ENCODE measurements around the gene ADCY1. TPM values are rescaled to one million over a fixed set of nuclear protein-coding genes. Genes with fewer than 3 reads are reported as not detected.
"Not testable (repeated sequence)": the region's sequence is repeated elsewhere in the genome, so short reads cannot be mapped to it uniquely, and the experiment has no call there.

ADCY1 gene
- total RNA-seq (10 to 100 TPM; 13.7 to 14.1 TPM), polyA plus RNA-seq (ENCODE audit: insufficient read depth, low read depth, low replicate concordance) (6.6 TPM)
- long read RNA-seq, donor 1: 0 reads
- long read RNA-seq, donor 2: 0 reads

DNA sequence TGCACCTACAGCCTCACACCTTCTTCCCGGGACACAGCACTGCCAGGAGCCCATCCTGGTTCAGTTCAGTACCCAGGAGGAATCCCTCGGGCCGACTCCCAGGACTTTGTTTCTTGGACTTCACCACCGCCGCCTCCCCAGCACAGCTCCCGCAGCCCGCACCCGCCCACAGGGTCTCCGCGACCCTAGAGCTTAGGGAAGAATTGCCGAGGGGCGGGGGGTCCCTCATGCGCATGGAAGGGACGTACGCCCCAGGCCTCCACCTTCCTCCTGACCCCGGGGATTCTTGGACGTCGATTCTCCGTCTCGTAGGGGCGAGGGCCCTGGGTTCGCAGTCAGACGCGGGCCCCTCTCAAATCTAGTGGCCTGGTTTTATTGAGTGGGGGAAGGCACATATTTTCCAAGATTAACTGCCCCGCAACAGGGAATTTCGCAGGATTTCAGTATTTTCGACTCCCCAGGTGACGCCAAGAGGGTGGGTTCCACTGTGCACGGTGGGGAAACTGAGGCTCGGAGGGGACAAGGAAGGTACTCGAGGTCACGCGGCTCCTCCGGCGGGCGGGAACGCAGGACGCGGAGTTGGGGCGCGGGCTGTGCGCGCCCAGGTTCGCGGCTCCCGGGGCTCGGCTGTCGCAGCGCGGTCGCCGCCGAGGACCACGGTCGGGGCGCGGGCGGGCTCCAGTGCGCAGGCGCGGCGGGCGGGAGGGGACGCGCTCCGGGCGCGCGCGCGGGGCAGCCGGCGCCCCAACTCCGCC is at the start of gene ADCY1:
ADCY1 (plus strand) TSS at position 708 of the 755 bp plus-strand sequence. CDS start 176 bp downstream, outside the sequence.
- 13 to 38% methylated on average over 17 to 42 of the region's 74 CpGs for WGBS, 2 donors
- TF ChIP-seq POLR2A (IDR thresholded peaks at IDR 0.05) (no peak), CTCF (IDR thresholded peaks at IDR 0.05) (no peak)
- Histone ChIP-seq H3K9me3 (no peaks in the 10 kb centered on the region), H3K27me3 (no peaks in the 10 kb centered on the region), H3K4me3 (peak within 1 kb of the TSS; percentile 45 to 65), H3K4me1 (no peaks in the 10 kb centered on the region), H3K27ac (no peak within 1 kb of the TSS), H3K36me3 (ENCODE audit: low read depth, missing control alignments) (no peaks in the 10 kb centered on the region)
- DNase-seq: no peak
- intact Hi-C loops (cut with DNase I; ENCODE audit: low total_unique reads): no loop called here

- TF ChIP-seq CTCF (IDR thresholded peaks at IDR 0.05): no peak
- no peak for TF ChIP-seq POLR2A (IDR thresholded peaks at IDR 0.05)
Measured at GRCh38 chr7:45524445-45524844, 49.7 kb upstream of the ADCY1 start.

GRCh38 chr7:45525057-45525456 is 49.1 kb upstream of the ADCY1 start:
- Histone ChIP-seq H3K9me3 (no peaks in the 10 kb centered on the region), H3K27me3 (no peaks in the 10 kb centered on the region), H3K4me1 (no peaks in the 10 kb centered on the region), H3K4me3 (no peak overlapping the region), H3K27ac (no peak overlapping the region), H3K36me3 (ENCODE audit: low read depth, missing control alignments) (no peaks in the 10 kb centered on the region)
- intact Hi-C loops (cut with DNase I; ENCODE audit: low total_unique reads): no loop called here
- TF ChIP-seq POLR2A (IDR thresholded peaks at IDR 0.05) (no peak), CTCF (IDR thresholded peaks at IDR 0.05) (no peak)
- no peak for DNase-seq

More at GRCh38 chr7:45524445-45524844, 49.7 kb upstream of the ADCY1 start:
- intact Hi-C loops (cut with DNase I; ENCODE audit: low total_unique reads): no loop called here
- Histone ChIP-seq H3K27ac (no peak overlapping the region), H3K9me3 (no peaks in the 10 kb centered on the region), H3K4me3 (no peak overlapping the region), H3K27me3 (no peaks in the 10 kb centered on the region), H3K4me1 (no peaks in the 10 kb centered on the region), H3K36me3 (ENCODE audit: low read depth, missing control alignments) (no peaks in the 10 kb centered on the region)
- DNase-seq: no peak
- WGBS, 2 donors: 49 to 53% methylated on average over 5 of the region's 5 CpGs

GRCh38 chr7:45543473-45543872 is 30.7 kb upstream of the ADCY1 start:
- Histone ChIP-seq H3K36me3 (ENCODE audit: low read depth, missing control alignments) (no peaks in the 10 kb centered on the region), H3K4me3 (no peak overlapping the region), H3K4me1 (no peaks in the 10 kb centered on the region), H3K27ac (no peak overlapping the region), H3K27me3 (no peaks in the 10 kb centered on the region), H3K9me3 (no peaks in the 10 kb centered on the region)
- no peak for TF ChIP-seq POLR2A (IDR thresholded peaks at IDR 0.05)
- TF ChIP-seq CTCF (IDR thresholded peaks at IDR 0.05): no peak
- 33 to 43% methylated on average over 3 of the region's 3 CpGs for WGBS, 2 donors
- DNase-seq: no peak
- intact Hi-C loops (cut with DNase I; ENCODE audit: low total_unique reads): no loop called here

GRCh38 chr7:45545105-45545710 is 29.0 kb upstream of the ADCY1 start:
- H3K4me3 ChIP-seq; H3K36me3 ChIP-seq (ENCODE audit: low read depth, missing control alignments); H3K9me3 ChIP-seq; H3K4me1 ChIP-seq; H3K27ac ChIP-seq; intact Hi-C loops (cut with DNase I; ENCODE audit: low total_unique reads); H3K27me3 ChIP-seq; DNase-seq: not testable (repeated sequence)
- WGBS, 2 donors: 68 to 71% methylated on average over 3 of the region's 3 CpGs

- WGBS, 2 donors: 50 to 80% methylated on average over 2 of the region's 2 CpGs
- H3K4me3 ChIP-seq; intact Hi-C loops (cut with DNase I; ENCODE audit: low total_unique reads); H3K27ac ChIP-seq; H3K9me3 ChIP-seq; H3K4me1 ChIP-seq; DNase-seq; H3K36me3 ChIP-seq (ENCODE audit: low read depth, missing control alignments); H3K27me3 ChIP-seq: not testable (repeated sequence)
Measured at GRCh38 chr7:45548917-45549316, 25.3 kb upstream of the ADCY1 start.
